NCI-H187 treated with DMSO at 0.1 percent for 48 hours (cell line): ENCODE data around the gene SH2D3C.

Experiments used
- DNase-seq: peaks from one replicate; lab custom pipeline; 2025; lab: John Stamatoyannopoulos, UW

Gene SH2D3C

DNA sequence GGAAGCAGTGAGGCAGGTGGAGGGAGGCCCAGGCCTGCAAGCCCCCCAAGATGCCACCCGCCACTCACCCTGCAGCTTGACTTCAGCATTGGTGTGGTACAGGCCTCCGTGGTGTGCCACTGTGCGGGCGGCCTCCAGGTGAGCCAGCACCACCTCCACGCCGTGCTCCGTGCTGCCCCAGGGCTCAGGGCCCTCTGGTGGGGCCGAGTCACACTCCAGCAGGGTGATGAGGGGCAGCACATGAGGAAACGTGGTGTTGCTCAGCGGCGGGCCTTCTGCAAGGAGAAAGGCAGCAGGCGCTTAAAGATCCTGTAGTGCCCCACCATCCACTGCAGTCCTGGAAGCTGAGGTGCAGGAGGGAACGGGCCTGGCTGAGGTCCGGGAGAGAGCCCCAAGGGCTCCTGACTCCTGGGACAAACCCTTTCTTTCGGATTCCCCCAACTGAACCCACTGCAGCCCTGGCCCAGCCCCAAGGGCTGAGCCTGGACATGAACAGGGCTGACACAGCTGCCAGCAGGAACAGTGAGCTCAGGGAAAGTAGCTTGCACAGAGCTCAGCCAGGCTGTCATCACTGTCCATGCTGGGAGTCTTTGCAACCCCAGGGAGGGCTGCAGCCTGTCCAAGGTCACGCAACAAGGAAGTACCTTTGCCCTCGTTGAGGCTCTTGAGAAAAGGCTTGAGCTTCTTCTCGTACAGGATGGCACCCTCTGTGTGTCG, 38.7 kb downstream of the SH2D3C start:
- no peak for DNase-seq

DNA sequence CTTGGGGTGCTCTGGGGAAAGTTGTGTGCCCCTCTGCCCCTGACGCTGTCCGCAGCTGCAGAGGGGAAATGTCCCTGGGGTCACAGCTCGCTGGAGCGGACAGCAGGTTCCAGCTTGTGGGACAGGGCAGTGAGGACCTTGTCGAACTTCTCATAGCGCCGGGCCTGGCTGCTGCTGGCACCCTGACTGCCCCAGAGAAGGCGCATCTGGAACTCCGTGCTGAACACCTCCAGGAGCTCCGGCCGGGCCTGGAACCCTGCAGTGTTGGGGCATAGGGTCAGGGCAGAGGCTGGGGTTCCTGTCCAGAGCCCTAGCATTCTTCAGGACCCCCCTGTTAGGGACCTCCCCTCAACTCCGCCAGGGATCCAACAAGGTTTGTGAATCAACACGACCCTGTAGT, 39.8 kb downstream of the SH2D3C start:
- DNase-seq = no peak

DNA sequence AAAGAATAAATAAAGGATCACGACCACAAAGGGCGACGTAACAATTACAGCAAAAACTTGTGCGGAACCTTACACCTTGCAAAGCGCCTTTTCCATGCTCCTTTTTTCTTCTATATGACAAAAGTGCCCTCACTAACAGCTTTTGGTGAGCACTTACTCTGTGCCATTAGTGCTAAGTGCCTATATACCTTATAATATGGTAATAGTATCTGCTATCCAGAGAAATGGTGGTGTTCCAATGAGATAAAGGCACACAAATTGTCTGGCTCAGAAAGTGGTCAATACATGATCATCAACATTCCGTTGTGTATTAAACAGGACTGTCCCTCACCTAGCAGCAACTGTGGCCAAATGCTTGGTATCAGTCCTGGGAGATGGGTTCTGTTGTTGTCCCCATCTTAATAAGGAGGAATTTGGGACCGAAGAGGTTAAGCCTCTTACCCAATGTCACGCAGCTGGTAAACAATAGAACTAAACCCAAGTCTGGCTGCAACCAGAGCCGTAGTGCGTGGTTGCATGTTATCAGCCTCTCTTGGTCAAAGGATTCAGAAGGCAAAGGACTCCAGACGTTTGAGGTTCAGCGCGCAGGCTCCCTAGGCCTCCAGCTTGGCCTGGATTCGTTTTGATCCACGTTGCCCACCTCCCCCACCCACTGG, 42.8 kb downstream of the SH2D3C start:
- no peak for DNase-seq

DNA sequence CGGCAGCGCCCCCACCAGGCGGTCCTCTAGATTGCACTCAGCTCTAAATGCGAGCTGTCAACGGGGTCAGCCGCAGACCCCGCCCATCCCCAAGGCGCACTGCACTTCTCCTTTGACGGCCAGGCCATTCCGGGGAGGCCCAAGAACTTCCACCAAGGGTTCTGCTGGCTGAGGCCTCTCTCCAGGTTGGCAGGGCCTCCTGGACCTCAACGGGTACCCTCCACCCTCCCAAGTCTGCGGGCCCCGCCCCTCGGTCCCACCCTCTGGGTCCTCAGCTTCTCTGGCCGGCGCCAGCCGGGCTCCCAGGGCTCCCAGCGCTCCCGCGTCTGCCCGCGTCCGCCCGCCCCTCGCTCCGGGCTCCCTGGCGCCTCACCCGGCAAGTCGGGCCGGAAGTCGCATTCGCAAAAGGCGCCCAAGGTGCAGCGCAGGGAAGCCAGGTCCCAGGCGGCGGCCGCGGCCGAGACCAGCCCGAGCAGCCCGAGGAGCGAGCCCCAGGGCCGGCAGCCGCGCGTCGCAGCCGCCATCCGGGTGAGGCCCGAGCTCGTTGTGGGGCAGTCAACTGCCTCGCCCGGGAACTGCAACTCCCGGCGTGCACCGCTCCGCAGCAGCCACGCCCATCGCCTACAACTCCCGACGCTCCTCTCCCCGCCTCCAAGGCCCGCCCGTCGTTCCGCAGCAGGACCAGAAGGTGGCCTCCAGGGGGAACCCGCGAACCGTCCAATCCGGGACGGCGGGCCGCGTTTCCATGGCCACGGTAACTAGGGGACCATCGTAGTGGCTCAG, 43.5 kb downstream of the SH2D3C start, which contains the start of gene TOR2A:
Gene TOR2A (minus strand): TSS at position 548 of the 783 bp plus-strand sequence. CDS start 24 bp downstream, at position 524.
- DNase-seq = peak; percentile 60

DNA sequence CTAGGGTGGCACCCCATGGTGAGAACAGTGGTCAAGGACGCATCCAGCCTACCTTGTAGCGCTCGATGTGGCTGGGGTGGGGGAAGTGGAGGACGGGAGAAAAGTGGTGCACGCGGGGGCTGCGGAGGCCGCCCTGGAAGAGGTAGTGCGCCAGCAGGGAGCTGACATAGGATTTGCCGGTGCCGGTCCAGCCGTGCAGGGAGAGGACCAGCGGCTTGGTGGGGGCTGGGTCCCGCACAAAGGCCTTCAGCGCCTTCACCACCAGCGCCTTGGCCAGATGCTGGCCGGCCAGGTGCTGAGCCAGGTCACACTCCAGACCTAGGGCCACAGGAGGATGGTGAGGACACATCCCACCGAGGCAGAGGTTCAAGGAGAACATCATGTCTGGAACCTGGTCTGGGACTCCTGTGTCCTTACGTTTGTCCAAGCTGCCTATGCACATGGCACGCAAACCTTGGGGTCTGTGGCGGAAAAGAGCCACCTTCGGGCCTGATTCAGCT, 44.2 kb downstream of the SH2D3C start:
- DNase-seq = no peak

DNA sequence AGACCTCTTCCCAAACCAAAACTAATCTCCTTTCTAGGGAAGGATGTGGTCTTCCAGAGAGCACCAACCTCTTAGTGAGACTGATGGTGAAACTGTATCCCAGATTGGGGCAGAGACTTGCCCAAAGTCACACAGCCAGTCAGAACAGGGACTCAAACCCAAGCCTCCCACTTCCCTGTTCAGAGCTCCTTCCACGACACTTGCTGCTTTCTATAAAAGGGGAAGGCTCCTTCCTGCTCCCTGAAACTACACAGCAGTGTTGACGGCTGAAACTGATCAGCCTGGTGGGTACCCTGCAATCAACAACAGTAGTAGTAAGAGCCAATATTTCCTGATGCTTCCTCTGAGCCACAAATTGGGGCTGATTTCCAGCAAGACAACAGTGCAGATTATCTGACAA, 44.9 kb downstream of the SH2D3C start:
- no peak for DNase-seq

DNA sequence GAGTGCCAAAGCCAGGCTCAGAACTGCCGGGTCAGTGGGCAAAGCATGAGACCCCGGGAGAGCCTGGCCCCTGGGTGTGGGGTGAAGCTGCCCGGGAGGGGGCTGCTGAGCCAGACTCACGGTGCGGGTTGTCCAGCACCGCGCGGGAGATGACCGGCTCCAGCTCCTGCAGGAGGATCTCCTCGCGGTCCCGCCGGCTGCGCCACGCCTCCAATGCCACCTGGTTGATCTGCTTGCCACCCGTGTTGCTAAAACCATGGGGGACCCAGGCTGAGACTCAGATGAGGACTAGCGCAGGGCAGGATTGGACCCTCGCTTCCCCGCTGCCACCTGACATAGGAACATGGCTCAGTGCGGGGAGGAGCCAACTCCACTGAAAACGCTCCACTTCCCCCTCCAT, 46.0 kb downstream of the SH2D3C start:
- no peak for DNase-seq

DNA sequence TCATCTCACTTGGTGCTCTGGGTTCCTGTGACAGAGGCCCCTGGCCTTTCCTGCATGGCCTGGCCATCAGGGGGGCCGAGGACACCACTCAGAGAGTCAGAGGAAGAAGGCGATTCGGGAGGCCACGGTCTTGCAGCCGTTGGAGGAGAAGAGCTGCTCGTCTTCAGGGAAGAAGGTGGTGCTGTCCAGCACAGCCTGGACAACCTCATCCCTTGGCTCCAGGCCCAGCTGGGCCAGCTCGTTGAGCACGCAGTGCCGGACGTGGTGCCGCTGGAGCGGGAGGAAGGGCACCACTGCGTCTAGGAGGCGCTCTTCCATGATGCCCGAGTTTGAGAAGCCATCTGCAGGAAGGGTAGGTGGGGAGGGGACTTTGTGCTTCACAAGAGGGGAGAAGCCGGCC, 46.5 kb downstream of the SH2D3C start:
- no peak for DNase-seq

DNA sequence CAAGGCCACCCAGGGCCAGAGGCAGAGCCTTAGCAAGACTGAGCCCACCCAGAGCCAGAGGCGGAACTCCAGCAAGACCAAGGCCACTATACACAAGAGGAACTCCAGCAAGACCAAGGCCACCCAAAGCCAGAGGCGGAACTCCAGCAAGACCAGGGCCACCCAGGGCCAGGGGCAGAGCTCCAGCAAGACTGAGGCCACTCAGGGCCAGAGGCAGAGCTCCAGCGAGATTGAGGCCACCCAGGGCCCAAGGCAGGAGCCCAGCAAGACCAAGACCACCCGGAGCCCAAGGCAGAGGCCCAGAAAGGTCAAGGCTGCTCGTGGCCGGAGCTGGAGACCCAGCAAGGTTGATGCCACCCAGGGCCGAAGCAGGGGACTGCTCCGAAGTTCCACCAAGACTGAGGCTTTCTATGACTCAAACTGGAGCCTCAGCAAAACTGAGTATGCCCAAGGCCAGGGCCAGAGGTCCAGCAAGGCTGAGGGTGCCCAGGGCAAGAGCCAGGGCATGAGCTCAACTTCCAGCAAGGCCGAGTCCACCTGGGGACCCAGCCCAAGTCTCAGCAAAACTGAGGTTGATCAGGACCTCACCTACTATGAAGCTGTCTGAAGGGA, 47.6 kb downstream of the SH2D3C start:
- no peak for DNase-seq

DNA sequence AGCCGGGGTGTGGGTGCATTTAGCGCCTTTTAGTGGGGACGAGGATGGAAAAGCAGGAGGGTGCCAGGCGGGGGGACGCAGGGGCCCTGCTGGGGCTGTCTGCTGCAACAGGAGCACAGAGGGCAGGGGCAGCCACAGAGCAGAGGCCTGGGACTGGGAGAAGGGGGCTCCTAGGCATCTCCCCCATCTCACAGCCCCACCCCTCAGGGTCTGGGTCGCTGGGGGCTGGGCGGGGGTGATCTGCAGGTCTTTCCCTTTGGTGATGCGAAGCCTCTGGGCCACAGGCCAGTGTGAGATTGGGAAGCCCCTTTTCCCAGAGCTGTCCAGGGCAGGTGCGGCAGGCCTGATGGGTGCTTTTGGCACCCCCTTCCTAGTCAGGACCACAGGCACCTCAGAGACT, 48.2 kb downstream of the SH2D3C start:
- no peak for DNase-seq

DNA sequence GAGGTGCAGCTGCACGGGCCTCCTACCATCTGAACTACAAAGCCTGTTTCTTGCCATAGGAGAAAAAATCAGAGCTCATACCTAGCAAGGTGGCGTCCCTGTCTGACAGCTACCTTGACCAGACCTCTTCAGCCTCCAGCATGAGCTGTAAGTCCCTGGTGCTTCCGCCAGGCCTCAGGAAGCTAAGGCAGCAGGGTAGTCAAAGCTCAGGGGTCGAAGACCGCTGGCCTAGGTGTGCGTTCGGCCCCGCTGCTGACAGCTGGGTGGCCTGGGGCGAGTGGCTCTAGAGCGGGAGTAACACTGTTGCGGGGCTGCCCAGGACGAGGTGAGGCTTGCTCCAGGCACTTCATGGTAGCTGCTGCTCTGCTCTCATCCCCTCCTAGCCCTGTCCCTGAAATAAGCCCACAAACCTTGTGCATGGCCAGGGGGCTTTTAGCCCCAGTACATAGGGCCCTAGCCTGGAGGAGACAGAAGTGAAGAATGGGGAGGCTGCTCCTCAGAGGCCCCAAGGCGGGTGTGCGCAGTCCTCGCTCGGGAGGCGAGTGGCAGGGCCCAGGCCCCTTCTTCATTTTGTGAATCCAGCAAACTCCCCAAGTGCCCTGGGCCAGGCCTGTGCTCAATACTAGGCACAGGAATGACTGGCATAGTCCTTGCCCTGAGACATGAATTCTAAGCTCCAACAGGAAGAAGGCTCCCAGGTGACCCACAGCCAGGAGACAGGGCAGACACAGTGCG, 48.8 kb downstream of the SH2D3C start:
- DNase-seq = no peak

DNA sequence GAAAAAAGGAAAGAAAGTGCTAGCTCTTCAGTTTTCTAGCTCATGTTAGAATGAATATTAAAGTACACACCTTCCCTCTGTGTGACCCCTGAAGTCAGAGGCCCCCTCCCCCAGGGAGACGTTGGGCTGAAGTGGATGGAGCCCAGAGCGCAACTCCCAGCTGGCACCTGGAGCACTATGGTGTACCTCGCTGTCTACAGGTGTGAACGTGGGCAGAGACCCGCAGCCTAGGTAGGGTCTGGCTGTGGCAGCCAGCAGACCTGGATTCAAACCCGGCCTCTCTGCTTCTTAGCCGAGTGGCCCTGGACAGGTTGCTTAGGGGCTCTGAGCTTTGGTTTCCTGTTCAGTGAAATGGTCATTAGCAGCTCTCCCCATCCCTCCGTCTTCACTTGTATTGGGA, 49.7 kb downstream of the SH2D3C start:
- DNase-seq = no peak

DNA sequence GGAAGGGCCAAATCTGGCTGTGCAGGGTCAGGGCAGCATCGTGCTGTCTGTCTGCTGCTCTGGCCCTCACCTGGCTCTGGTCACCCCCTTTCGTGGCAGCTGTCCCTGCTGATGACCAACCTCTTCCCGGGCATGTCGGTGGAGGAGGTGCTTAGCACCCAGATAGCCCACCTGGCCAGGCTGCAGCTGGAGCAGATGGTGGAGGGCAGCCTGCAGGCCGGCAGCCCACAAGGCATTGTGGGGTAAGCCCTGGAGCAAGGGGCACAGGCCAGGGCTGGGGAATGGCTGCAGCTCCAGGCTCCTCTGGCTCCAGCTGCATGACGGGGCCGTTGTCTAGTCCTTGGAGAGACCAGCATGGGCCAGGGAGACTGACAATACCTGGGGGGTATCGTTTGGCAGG, 51.6 kb downstream of the SH2D3C start:
- no peak for DNase-seq

DNA sequence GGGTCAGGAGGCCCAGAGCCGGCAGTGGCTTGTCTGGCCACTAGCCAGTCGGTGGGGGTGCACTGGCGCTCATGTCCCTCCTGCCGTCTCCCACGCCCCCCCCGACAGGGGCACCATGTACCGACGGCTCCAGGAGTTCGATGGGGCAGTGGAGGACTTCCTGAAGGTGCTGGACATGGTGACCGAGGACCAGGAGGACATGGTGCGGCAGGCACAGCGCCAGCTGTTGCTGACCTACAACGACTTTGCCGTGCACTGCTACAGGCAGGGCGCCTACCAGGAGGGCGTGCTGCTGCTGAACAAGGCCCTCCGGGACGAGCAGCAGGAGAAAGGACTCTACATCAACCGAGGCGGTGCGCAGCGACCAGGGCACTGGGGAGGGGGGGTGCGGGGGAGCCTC, 54.5 kb downstream of the SH2D3C start:
- DNase-seq = no peak

DNA sequence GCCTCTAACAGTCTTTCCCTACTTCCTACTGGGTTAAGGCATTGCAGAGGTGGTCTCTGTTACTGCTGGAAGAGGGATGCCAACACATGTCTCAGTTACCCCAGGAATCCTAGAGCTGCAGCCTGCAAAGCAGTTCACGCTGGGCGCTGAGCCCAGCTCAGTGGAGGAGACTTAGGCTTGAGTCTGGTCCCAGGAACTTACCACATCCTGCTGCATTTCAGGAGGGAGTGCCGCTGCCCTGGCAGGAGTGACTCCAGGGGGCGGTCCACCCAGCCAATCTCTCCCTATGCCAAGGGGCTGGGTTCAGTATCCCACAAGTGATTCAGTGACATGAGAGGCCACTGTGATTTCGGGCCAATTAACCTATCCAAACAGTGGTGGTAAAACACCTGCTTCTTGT, 55.0 kb downstream of the SH2D3C start:
- DNase-seq = no peak

DNA sequence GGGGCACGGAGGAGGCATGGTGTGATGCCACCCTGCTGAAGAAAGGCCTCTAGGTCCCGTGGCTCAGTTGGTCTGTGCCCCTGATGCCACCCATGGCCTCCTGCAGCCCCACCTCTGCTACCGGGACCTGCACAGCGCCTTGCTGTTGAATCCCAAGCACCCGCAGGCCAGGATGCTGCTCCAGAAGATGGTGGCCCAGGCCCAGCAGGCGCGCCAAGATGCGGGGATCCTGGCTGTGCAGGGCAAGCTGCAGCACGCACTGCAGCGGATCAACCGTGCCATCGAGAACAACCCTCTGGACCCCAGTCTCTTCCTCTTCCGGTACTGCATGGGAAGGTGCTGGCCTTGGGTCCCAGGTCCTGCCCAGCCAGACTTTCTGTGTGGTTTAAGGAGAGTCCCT, 55.5 kb downstream of the SH2D3C start:
- DNase-seq = no peak

DNA sequence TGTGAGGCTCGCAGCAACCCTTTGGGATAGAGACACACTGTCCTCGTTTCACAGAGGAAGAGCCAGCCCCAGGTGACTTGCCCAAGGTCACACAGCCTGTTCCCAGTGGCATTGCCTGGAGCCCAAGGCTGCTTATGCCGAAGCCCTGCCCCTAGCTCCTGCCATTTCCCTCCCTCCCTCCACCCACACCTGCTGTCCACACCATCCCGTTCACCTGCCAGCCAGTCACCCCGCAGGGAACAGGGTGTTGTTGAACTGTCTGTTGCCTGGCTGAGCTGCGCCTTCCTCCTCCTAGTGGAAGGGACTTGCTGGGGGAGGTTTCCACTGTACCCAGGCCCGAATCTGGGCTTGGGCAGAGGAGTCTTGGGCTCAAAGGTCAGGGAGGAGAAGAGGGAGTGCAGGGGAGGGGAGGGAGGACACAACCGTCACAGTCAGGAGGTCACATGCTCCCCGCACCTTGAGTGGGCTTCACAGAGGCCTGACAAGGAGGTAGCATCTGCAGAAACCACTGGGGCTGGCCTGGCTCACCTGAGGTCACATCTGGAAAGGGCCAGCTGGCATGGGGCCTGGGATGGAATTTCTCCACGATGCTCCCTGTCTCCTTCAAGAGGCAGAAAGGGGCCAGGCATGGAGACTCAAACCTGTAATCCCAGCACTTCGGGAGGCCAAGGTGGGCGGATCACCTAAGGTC, 56.3 kb downstream of the SH2D3C start:
- DNase-seq = no peak

DNA sequence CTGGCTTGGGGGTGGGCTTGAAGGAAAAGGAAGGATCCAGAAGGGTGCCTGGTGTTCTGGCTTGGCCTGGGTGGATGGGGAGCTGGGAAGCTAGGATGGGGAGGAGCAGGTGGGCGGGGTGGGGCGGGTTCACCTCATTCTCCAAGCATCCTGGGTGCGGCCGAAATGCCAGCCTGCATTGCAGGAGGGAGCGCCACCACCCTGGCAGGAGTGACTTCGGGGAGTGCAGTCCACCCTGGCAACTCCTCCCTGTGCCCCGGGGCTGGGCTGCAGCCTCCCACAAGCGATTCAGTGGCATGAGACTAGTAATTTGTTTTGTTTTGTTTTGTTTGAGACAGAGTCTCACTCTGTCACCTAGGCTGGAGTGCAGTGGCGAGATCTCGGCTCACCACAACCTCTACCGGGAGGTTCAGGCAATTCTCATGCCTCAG, 57.1 kb downstream of the SH2D3C start:
- DNase-seq = no peak

DNA sequence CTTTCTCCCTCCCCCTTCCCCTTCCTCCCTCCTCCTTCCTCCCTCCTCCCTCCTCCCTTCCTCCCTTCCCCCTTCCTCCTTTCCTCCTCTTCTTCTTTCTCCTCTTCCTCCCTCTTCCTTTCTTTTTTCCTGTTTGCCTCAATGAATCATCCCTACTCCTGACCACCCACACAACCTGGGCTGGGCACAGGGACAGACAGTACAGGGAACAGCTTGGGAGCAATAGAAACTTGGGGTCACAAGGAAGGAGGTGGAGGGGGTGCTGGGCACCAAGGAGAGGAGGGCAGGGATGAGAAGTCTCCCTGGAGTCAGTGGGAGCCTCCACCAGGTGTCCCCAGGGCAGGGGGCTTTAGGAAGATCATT, 57.6 kb downstream of the SH2D3C start:
- DNase-seq = no peak

DNA sequence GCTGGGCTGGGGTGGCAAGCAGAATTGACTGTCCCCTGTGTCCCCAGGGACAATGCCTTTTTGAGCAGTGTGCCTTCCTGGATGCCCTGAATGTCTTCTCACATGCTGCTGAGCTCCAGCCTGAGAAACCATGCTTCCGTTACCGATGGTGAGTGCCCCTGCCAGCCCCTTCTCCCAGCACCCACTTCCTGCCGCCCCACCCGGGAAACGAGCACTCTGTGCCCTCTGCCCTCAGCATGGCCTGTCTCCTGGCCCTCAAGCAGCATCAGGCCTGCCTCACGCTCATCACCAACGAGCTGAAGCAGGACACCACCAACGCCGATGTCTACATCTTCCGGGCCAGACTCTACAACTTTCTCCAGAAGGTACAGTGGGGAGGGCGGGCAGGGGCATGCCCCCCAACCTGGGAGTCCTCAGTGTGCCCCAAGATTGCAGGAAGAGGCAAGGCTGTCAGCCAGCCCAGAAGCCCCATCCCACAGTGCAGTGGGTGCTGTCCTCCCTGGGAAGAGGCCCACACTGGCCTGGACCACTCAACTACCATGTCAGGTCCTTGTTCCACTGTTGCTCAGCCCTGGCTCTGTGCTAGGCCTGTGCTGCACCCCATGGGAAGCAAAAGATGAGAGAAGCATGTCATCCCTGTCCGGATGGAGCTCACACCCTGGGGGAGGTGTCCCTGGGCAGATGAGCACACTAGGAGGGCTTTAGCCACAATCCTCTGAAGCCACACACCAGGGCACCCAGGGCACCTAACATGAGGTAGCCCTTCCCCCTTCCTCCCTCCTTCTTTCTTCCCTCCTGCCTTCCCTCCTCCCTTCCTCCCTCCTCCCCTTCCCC, 58.2 kb downstream of the SH2D3C start:
- no peak for DNase-seq
